GM21526 (cell line): ENCODE results near the gene TMC4.
"Not testable (repeated sequence)": the region's sequence is repeated elsewhere in the genome, so short reads cannot be mapped to it uniquely, and the experiment has no call there.

ENCODE experiments used
- ATAC-seq: cut with Tn5 transposase; IDR thresholded peaks from one replicate; pipeline ENCODE4 v1.9.1; 2021; ENCODE audit warnings: moderate library complexity; ENCODE audit not compliant: unreplicated experiment, low FRiP score

The TMC4 gene, protein sequence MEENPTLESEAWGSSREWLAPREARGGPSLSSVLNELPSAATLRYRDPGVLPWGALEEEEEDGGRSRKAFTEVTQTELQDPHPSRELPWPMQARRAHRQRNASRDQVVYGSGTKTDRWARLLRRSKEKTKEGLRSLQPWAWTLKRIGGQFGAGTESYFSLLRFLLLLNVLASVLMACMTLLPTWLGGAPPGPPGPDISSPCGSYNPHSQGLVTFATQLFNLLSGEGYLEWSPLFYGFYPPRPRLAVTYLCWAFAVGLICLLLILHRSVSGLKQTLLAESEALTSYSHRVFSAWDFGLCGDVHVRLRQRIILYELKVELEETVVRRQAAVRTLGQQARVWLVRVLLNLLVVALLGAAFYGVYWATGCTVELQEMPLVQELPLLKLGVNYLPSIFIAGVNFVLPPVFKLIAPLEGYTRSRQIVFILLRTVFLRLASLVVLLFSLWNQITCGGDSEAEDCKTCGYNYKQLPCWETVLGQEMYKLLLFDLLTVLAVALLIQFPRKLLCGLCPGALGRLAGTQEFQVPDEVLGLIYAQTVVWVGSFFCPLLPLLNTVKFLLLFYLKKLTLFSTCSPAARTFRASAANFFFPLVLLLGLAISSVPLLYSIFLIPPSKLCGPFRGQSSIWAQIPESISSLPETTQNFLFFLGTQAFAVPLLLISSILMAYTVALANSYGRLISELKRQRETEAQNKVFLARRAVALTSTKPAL

GRCh38 chr19:54172471-54173358 is at the start of gene TMC4:
TMC4 (minus strand) TSS chr19:54173160; CDS start chr19:54173117, 43 bp downstream.
- ATAC-seq = no peak

GRCh38 chr19:54221947-54222346 is 49.0 kb upstream of the TMC4 start:
- ATAC-seq = not testable (repeated sequence)

DNA sequence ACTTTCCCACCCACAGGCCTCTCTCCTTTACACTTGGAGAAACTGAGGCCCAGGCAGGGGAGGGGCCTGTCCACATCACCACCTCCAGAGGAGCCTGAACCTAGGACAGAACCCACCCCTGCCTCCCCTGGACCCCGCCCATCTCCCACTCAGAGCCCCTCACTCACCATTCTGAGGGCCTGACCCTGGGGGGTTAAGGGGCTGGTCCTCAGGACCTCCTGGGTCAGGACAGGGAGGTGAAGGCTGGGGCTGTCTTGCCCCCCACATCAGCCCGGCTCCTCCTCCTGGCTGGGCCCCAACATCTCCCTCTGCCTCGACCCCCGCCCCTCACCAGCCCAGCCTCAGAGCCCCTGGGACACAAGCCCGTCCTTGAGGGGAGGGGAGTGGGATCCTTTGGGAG is 46.7 kb upstream of the TMC4 start:
- not testable (repeated sequence) for ATAC-seq

GRCh38 chr19:54218960-54219661 is 46.2 kb upstream of the TMC4 start:
- ATAC-seq = no peak

DNA sequence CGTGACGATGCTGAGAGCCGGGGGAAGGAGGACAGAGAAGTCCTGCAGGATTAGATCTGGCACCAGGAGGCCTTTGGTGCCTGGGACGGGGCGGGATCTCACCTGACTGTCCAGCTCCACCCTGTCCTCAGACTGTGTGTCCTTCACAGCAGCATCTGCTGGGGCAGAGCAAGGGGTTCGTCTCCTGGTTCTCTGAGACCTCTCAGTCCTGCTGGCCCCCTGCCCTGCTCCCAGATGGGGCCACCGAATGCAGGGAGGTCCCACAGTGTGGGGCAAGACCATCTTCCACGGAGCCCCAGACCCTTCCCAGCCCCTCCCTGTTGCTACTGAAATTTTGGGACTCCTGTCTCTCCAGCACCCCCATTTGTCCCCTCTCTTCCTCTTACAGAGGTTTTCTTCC is 45.3 kb upstream of the TMC4 start:
- no peak for ATAC-seq

- not testable (repeated sequence) for ATAC-seq
Observed at GRCh38 chr19:54217517-54218247, 44.7 kb upstream of the TMC4 start.

DNA sequence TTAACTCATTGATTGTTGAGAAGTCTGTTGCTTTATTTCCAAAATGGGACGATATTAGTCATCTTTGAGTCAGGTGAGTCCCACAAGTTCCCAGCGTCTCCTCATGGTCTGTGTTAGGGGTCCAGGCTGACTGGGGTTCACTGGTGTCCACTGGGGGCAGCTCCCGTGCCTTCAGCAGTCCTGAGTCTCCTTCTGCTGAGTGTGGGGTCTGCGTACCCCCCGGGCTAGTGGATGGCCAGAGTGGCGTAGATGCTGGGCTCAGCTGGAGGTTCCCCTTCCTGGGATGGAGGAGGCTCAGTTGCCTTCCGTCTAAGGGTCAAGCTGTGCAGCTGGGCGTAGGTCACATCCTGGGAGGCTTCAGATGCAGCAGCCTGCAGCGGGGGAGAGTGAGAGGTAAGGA is 43.9 kb upstream of the TMC4 start:
- no peak for ATAC-seq

DNA sequence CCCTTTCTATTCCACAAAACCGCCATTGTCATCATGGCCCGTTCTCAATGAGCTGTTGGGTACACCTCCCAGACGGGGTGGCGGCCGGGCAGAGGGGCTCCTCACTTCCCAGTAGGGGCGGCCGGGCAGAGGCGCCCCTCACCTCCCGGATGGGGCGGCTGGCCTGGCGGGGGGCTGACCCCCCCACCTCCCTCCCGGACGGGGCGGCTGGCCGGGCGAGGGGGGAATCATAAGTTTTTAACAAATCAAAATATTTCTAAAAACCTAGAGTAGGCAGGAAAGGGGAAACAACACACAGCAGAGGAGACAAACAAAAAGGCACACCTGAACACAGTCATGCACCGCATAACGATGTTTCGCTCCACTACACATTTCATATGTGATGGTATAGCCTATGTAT is 41.8 kb upstream of the TMC4 start:
- ATAC-seq = not testable (repeated sequence)

- ATAC-seq = not testable (repeated sequence)
Observed at GRCh38 chr19:54214217-54214616, 41.3 kb upstream of the TMC4 start.

DNA sequence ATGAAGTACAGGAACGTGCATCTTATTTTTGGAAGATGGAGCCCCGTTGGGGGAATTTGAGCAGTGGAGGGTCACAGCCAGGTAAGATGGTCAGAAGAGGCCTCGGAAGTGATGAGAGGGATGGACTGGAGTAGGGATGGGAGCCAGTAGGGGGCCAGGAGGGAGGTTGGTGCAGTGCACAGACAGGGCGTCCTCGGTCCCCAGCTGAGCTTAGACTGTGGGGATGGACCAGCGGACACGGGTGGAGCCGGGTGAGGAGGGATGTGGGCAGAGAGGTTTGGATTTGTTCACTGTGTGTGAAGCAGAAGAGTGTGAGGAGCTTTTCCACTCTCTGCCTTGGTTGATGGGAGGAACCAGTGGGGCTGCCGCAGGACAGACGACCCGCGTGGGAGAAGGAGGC is 38.3 kb upstream of the TMC4 start:
- ATAC-seq = no peak

- no peak for ATAC-seq
Observed at GRCh38 chr19:54209811-54210494, 37.0 kb upstream of the TMC4 start.

DNA sequence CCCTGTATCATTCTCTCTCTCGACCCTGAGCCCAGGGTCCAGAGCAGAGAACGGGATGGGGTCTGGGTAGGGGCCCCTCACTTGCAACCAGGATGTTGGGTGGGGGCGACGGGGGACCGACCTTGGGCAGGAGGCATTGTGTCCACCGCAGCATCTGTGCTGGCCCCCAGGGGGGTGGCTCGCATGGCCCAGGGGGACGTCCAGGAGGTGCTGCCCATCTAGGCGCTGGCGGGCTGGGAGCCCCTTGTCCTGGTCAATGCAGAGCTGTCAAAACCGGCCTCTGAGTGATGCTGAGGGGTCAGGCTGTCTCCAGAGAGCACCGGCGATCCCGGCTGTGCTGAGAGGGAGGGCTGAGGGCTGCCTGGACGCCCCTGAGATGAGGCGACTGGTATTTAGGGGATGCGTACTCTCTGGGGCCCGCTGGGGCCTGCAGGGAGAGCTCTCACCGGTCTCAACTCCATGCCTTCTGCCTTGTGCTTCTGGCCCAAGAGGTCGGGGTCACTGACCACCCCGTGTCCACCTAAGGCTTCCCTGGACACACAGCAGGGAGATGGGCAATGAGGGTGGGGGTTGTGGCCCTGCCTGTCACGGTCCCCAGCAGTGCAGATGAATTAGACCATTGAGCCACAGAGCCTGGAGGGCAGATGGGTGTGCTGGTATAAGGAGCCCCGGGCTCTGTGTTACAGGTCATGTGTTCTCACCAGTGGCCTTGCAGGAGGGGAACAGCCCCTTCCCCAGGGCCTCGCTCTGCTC is 36.3 kb upstream of the TMC4 start:
- ATAC-seq = no peak

- ATAC-seq = no peak
Observed at GRCh38 chr19:54208784-54209057, 35.8 kb upstream of the TMC4 start.

DNA sequence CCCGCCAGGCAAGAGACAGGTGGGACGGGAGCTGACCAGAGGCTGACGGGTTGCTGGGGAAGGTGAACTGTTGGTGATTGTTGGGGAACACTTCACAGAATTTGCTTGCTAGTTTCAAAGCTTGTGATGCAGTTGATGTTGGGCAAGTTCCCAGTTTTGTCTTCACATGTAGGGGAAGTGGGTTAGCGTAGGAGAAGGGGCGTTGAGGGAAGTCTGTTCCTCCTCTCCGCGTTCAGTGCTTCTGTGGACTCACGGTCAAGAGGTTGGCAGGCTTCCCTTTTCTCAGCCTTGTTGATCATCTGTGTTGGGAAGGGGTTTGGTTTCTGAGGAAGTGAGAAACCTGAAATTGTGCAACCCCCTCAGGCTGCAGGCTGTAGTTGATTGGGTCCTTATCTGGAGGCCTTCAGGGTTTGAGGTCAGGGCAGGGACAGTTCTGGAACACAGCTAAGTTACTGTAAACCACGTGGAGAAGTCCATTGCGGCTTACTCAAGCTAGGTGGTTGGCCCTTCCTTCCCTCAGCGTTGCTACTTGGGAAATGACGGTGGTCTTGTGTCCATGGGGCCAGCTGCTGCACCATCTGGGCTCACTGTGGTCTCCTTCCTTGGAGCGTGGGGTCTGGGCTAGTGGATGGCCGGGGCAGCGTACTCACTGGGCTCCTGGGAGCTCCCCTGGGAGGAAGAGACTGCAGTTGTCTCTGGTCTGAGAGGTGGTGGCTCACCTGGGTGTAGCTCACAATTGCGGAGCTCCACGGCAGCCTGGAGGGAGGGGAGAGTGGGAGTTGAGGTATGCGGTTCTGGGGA is 35.2 kb upstream of the TMC4 start:
- no peak for ATAC-seq

DNA sequence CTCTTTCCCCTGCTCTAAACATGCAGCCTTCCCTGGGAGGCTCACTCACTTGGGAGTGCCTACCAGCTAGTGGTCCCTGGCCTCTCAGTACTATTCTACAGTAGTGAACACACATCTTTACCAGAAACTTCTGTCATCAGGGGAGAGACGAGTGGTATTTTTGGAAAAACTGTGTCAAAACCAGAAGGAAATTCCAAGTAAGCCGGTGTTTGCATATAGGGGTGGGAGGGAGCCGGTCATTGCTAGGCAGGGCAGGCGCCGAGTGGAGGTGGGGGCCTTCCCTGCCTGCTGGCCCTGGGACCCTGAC is 34.7 kb upstream of the TMC4 start:
- no peak for ATAC-seq

DNA sequence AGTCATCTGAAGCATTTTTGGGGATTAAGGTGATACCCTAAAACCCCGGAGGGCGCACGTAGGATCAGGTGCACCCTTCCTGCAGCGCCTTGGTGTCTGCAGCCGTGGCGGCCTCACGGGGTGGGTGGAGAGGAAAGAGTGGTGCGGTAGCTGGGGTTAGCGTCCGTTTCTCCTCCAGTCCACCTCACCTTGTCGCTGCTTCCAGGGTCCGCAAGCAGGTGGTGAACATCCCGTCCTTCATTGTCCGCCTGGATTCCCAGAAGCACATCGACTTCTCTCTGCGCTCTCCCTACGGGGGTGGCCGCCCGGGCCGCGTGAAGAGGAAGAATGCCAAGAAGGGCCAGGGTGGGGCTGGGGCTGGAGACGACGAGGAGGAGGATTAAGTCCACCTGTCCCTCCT is 34.2 kb upstream of the TMC4 start:
- ATAC-seq = not testable (repeated sequence)

DNA sequence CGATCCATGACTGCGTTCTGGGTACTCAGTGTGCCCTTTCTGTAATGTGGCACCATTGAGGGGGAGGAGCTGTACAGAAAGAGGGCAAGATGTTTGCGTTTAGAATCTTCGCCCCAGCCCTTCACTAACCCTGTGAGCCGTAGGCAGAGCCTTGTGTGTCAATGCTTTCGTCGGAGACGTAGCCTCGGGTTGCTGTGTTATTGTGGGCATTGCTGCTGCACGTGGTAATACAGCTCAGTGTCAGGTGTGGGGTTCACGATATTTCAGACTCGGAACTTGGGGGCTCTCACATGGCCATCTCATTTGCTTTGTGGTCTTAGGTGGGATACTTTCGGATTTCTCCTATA is 33.8 kb upstream of the TMC4 start:
- no peak for ATAC-seq
